ENCODE measurements around the gene CRTC2.

DNA sequence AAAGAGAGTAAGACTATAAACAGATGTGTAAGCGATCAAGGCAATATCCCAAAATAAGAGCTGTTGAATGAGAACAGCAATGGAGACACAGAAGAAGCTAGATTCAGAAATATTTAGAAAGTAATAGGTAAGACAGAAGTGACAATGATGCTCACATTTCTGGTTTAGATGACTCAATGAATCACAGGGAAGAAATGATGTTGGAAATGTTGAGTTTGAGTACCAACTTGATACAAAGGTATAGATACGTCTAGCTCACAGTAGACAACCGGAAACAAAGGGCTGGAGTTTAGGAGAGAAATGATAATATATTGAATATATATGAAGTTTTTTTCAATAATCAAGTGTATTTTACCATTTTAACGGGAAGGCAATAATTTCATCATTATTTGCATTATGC is 42.1 kb downstream of the CRTC2 start:
- TF ChIP-seq KAT8 (IDR thresholded peaks at IDR 0.05; ENCODE audit: low read depth) (no peak), CREM (IDR thresholded peaks at IDR 0.05; ENCODE audit: low read depth) (no peak), POLR2A (conservative IDR thresholded peaks at IDR 0.05) (no peak), GABPB2 (CRISPR knock-in tag; conservative IDR thresholded peaks at IDR 0.05) (no peak), YY1 (IDR thresholded peaks at IDR 0.05; ENCODE audit: borderline replicate concordance in 1 of 3, control insufficient read depth in 1 of 3, extremely low read depth in 1 of 3, insufficient read depth in 3 of 3, insufficient read length in 1 of 3, insufficient replicate concordance in 2 of 3, low read depth in 1 of 3, low read length in 2 of 3) (no peak), HMG20B (CRISPR knock-in tag; IDR thresholded peaks at IDR 0.05) (no peak), RFX5 (IDR thresholded peaks at IDR 0.05; ENCODE audit: low read depth, low read length) (no peak), MYC (IDR thresholded peaks at IDR 0.05; ENCODE audit: low read depth, low read length) (no peak), MYC (CRISPR knock-in tag; IDR thresholded peaks at IDR 0.05; ENCODE audit: borderline replicate concordance, low read depth) (no peak)
- TF ChIP-seq, protein P1, sequence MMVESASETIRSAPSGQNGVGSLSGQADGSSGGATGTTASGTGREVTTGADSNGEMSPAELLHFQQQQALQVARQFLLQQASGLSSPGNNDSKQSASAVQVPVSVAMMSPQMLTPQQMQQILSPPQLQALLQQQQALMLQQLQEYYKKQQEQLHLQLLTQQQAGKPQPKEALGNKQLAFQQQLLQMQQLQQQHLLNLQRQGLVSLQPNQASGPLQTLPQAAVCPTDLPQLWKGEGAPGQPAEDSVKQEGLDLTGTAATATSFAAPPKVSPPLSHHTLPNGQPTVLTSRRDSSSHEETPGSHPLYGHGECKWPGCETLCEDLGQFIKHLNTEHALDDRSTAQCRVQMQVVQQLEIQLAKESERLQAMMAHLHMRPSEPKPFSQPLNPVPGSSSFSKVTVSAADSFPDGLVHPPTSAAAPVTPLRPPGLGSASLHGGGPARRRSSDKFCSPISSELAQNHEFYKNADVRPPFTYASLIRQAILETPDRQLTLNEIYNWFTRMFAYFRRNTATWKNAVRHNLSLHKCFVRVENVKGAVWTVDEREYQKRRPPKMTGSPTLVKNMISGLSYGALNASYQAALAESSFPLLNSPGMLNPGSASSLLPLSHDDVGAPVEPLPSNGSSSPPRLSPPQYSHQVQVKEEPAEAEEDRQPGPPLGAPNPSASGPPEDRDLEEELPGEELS (CRISPR knock-in tag; IDR thresholded peaks at IDR 0.05; ENCODE audit: borderline replicate concordance), result no peak

All from K562 (cell line).